Nephron progenitor cell (in vitro differentiated cells): ENCODE results near the gene CA10.

Experiments used
- DNase-seq: peaks from one replicate; pipeline ENCODE4 v3.0.0; 2021
- H3K27ac Mint-ChIP-seq: 2 replicates; pipeline ENCODE4 v1.8.0; 2021; ENCODE audit warnings: mild to moderate bottlenecking, moderate library complexity, mixed read lengths
- H3K27me3 Mint-ChIP-seq: 2 replicates; pipeline ENCODE4 v1.8.0; 2021; ENCODE audit warnings: mild to moderate bottlenecking, low read depth, mixed read lengths; ENCODE audit not compliant: poor library complexity
- H3K36me3 Mint-ChIP-seq: 2 replicates; pipeline ENCODE4 v1.8.0; 2021; ENCODE audit warnings: low read depth, mixed read lengths
- H3K4me1 Mint-ChIP-seq: 2 replicates; pipeline ENCODE4 v1.8.0; 2021; ENCODE audit warnings: mixed read lengths
- H3K4me3 Mint-ChIP-seq: 2 replicates; pipeline ENCODE4 v1.8.0; 2021; ENCODE audit warnings: mild to moderate bottlenecking, moderate library complexity, mixed read lengths
- H3K9me3 Mint-ChIP-seq: 2 replicates; pipeline ENCODE4 v1.8.0; 2021; ENCODE audit warnings: mild to moderate bottlenecking, moderate library complexity, mixed read lengths
- CTCF ChIP-seq: fragments of 200-600 bp; sonication (generic); IDR thresholded peaks from 2 replicates; pipeline ENCODE4 v1.5.0; 2021; ENCODE audit warnings: antibody characterized with exemption

CA10 gene

GRCh38 chr17:51873302-51873701, 285.2 kb downstream of the CA10 start:
- no peaks in the 10 kb centered on the region for H3K4me1 Mint-ChIP-seq
- no peak for TF ChIP-seq CTCF
- no peak overlapping the region for H3K27ac Mint-ChIP-seq
- H3K36me3 Mint-ChIP-seq: no peaks in the 10 kb centered on the region
- peaks cover 8% of the 10 kb centered on the region for H3K27me3 Mint-ChIP-seq
- DNase-seq: no peak
- no peaks in the 10 kb centered on the region for H3K9me3 Mint-ChIP-seq
- H3K4me3 Mint-ChIP-seq: no peak overlapping the region

GRCh38 chr17:51869387-51869786, 289.1 kb downstream of the CA10 start:
- no peak for TF ChIP-seq CTCF
- H3K36me3 Mint-ChIP-seq: no peaks in the 10 kb centered on the region
- no peak overlapping the region for H3K27ac Mint-ChIP-seq
- H3K4me3 Mint-ChIP-seq: no peak overlapping the region
- no peaks in the 10 kb centered on the region for H3K4me1 Mint-ChIP-seq
- peaks cover 8% of the 10 kb centered on the region for H3K27me3 Mint-ChIP-seq
- peak; percentile 69 for DNase-seq
- no peaks in the 10 kb centered on the region for H3K9me3 Mint-ChIP-seq

- H3K27me3 Mint-ChIP-seq: peaks cover 9% of the 10 kb centered on the region
- no peaks in the 10 kb centered on the region for H3K36me3 Mint-ChIP-seq
These were observed 297.5 kb downstream of the CA10 start for GRCh38 chr17:51860954-51861561.

GRCh38 chr17:51857052-51857597, 301.4 kb downstream of the CA10 start:
- Mint-ChIP-seq H3K4me1 (no peaks in the 10 kb centered on the region), H3K27me3 (peaks cover 16% of the 10 kb centered on the region), H3K27ac (no peak overlapping the region), H3K9me3 (no peaks in the 10 kb centered on the region), H3K36me3 (no peaks in the 10 kb centered on the region), H3K4me3 (no peak overlapping the region)
- no peak for TF ChIP-seq CTCF
- no peak for DNase-seq

More at GRCh38 chr17:51860954-51861561, 297.5 kb downstream of the CA10 start:
- no peak overlapping the region for H3K4me3 Mint-ChIP-seq
- no peaks in the 10 kb centered on the region for H3K9me3 Mint-ChIP-seq
- TF ChIP-seq CTCF: peak; percentile 79
- no peak overlapping the region for H3K27ac Mint-ChIP-seq
- DNase-seq: peak; percentile 69
- H3K4me1 Mint-ChIP-seq: no peaks in the 10 kb centered on the region

DNA sequence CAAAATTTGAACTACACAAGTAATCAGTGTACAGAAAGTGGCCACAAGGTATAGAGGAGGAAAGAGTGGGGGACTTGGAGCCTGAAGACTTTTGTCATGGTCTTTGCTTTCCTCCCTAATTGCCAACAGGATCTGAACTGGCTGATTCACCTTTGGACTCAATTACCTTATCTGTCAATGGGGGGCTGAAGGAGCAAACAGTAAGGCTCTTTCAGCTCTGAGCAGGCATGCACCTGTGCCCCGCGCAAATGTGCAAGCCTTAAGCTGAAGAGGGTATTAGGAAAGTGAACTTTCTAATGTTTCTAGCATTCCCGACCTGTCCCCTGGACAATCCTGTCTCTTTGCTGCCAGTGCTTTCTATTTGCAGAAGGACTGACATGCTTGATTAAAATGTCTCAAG, 302.7 kb downstream of the CA10 start:
- no peak for DNase-seq
- Mint-ChIP-seq H3K4me1 (peaks cover 4% of the 10 kb centered on the region), H3K4me3 (no peak overlapping the region), H3K36me3 (no peaks in the 10 kb centered on the region), H3K27ac (no peak overlapping the region), H3K27me3 (peaks cover 16% of the 10 kb centered on the region), H3K9me3 (no peaks in the 10 kb centered on the region)
- TF ChIP-seq CTCF: no peak

DNA sequence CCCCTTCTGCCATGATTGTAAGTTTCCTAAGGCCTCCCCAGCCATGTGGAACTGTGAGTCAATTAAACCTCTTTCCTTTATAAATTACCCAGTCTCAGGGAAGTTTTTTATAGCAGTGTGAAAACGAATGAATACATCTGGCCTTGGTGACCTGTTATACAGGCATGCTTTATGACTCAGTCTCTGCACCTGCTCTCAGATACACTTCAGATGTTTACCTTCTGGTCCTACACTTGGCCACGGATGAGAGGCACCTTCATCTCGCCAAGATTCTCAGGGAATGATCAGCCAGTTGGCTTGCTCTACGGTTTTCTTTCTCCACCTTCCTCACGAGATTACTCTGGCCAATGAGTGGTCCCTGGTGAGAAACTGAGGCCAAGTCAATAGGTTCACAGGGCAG, 304.7 kb downstream of the CA10 start:
- Mint-ChIP-seq H3K9me3 (no peaks in the 10 kb centered on the region), H3K27ac (no peak overlapping the region), H3K27me3 (peaks cover 13% of the 10 kb centered on the region), H3K4me1 (peaks cover 4% of the 10 kb centered on the region), H3K4me3 (no peak overlapping the region), H3K36me3 (no peaks in the 10 kb centered on the region)
- TF ChIP-seq CTCF: no peak
- DNase-seq: no peak
